Fibroblast of lung (primary cell): Measurements from ENCODE around the gene ARID1B. TPM values are rescaled to one million over a fixed set of nuclear protein-coding genes. Genes with fewer than 3 reads are reported as not detected.

Experiments
- DNase-seq, 2 donors: peaks; one replicate each; pipeline versions ENCODE4 v3.0.0 to v3.0.0-alpha.2; 2010; ENCODE audit warnings: low read depth in 2 of 2
- H2AFZ ChIP-seq: 2 replicates; pipeline ENCODE4 v1.5.1; 2012; ENCODE audit warnings: low read length, control low read depth, inconsistent platforms
- H3K27ac ChIP-seq: 2 replicates; pipeline ENCODE4 v1.5.1; 2011; ENCODE audit warnings: low read length, control low read depth; ENCODE audit not compliant: insufficient read depth
- H3K27me3 ChIP-seq: 2 replicates; pipeline ENCODE4 v1.5.1; 2011; ENCODE audit warnings: mild to moderate bottlenecking, low read length; ENCODE audit not compliant: control insufficient read depth, insufficient read depth
- H3K36me3 ChIP-seq: 2 replicates; pipeline ENCODE4 v1.5.1; 2011; ENCODE audit warnings: low read length; ENCODE audit not compliant: control insufficient read depth, insufficient read depth
- H3K4me1 ChIP-seq: 2 replicates; pipeline ENCODE4 v1.5.1; 2011; ENCODE audit warnings: low read length; ENCODE audit not compliant: control insufficient read depth, insufficient read depth; ENCODE audit errors: extremely low read depth
- H3K4me2 ChIP-seq: 2 replicates; pipeline ENCODE4 v1.5.1; 2011; ENCODE audit warnings: low read length, control low read depth; ENCODE audit not compliant: insufficient read depth; ENCODE audit errors: extremely low read depth
- H3K4me3 ChIP-seq, 4 experiments: fragments of 200-600 bp in 1 of 4; sonication (generic) in 1 of 4; replicated peaks in 1 of 4; 2 replicates each; pipeline ENCODE4 v1.5.1; 2011 to 2016; ENCODE audit warnings: low read length in 4 of 4, low read depth in 3 of 4, mild to moderate bottlenecking in 3 of 4, control low read depth in 2 of 4, inconsistent platforms in 1 of 4, mixed read lengths in 1 of 4; ENCODE audit not compliant: insufficient read depth in 1 of 4; ENCODE audit errors: control extremely low read depth in 1 of 4
- H3K79me2 ChIP-seq: 2 replicates; pipeline ENCODE4 v1.5.1; 2012; ENCODE audit warnings: mild to moderate bottlenecking, low read length, inconsistent platforms; ENCODE audit not compliant: control insufficient read depth, insufficient read depth
- H3K9ac ChIP-seq: 2 replicates; pipeline ENCODE4 v1.5.1; 2011; ENCODE audit warnings: mild to moderate bottlenecking, low read length, control low read depth; ENCODE audit not compliant: insufficient read depth
- H3K9me3 ChIP-seq: 2 replicates; pipeline ENCODE4 v1.5.1; 2012; ENCODE audit warnings: low read depth, low read length; ENCODE audit not compliant: control insufficient read depth, insufficient read depth
- H4K20me1 ChIP-seq: 2 replicates; pipeline ENCODE4 v1.5.1; 2011; ENCODE audit warnings: low read length; ENCODE audit not compliant: control insufficient read depth, insufficient read depth; ENCODE audit errors: extremely low read depth
- EZH2 ChIP-seq: IDR thresholded peaks from 2 replicates; pipeline ENCODE4 v1.5.1; 2012; ENCODE audit warnings: low read length, control low read depth, mild to moderate bottlenecking; ENCODE audit errors: missing control alignments
- polyA plus RNA-seq, 2 donors: library from polyadenylated mRNA; depleted of rRNA in 1 of 2; stranded (reverse) in 1 of 2; unstranded in 1 of 2; fragments of >200 nt; gene quantifications; 2 replicates each; pipeline ENCODE4 v1.2.1, GENCODE V29; 2011 to 2012; ENCODE audit warnings: missing spikeins in 1 of 2
- total RNA-seq: library from RNA; depleted of rRNA; stranded (reverse); fragments of >200 nt; gene quantifications from 2 replicates; pipeline ENCODE4 v1.2.1, GENCODE V29; 2014
- TF ChIP-seq, protein P1 (sequence below), 2 donors: IDR thresholded peaks in 1 of 2; conservative IDR thresholded peaks in 1 of 2; 1 replicate in 1 of 2; 2 replicates in 1 of 2; pipeline ENCODE4 v1.5.1; 2011 to 2012; ENCODE audit warnings: low read length in 2 of 2, control low read depth in 1 of 2, inconsistent platforms in 1 of 2, low read depth in 1 of 2, mild to moderate bottlenecking in 1 of 2

Gene ARID1B
- total and polyA plus RNA-seq, 2 donors (not counting 1 experiment from before 2014, with no cell fraction given): 15.4 to 41.9 TPM

DNA sequence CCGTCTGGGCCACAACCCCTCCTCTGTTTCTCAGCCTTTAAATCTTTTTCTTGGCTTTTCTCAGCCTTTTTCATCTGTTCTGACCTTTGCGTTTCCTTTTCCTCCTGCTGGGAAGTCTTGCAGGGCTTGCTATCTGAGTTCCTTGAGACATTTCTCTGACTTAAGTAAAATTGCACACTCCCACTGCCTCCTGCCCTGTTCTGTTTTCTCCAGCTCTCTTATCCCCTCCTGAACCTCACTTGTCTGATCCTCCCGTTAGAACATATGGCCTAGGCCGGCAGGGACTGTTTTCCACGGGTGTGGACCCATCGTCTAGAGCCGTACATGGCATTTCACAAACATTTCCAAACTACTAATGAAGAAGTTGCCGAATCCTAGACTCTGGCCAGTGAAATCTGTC is 63.0 kb downstream of the ARID1B start:
- H3K9me3 ChIP-seq: no peaks in the 10 kb centered on the region
- TF ChIP-seq, protein P1, sequence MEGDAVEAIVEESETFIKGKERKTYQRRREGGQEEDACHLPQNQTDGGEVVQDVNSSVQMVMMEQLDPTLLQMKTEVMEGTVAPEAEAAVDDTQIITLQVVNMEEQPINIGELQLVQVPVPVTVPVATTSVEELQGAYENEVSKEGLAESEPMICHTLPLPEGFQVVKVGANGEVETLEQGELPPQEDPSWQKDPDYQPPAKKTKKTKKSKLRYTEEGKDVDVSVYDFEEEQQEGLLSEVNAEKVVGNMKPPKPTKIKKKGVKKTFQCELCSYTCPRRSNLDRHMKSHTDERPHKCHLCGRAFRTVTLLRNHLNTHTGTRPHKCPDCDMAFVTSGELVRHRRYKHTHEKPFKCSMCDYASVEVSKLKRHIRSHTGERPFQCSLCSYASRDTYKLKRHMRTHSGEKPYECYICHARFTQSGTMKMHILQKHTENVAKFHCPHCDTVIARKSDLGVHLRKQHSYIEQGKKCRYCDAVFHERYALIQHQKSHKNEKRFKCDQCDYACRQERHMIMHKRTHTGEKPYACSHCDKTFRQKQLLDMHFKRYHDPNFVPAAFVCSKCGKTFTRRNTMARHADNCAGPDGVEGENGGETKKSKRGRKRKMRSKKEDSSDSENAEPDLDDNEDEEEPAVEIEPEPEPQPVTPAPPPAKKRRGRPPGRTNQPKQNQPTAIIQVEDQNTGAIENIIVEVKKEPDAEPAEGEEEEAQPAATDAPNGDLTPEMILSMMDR (conservative IDR thresholded peaks at IDR 0.05 in 1 of 2, IDR thresholded peaks at IDR 0.05 in 1 of 2; ENCODE audit: low read depth in 1 of 2, low read length in 2 of 2): no peak
- no peak for TF ChIP-seq EZH2
- peak overlapping the region; percentile 16 for H3K4me2 ChIP-seq
- H3K27me3 ChIP-seq: no peaks in the 10 kb centered on the region
- peak overlapping the region; percentile 30 for H3K27ac ChIP-seq
- H2AFZ ChIP-seq: no peak overlapping the region
- no peak overlapping the region for H3K4me3 ChIP-seq
- H3K79me2 ChIP-seq: peaks cover 23% of the 10 kb centered on the region
- H3K4me1 ChIP-seq: peaks cover 8% of the 10 kb centered on the region
- H3K9ac ChIP-seq: no peak overlapping the region
- H4K20me1 ChIP-seq: no peaks in the 10 kb centered on the region
- peaks cover 1% of the 10 kb centered on the region for H3K36me3 ChIP-seq
- no peak for DNase-seq

DNA sequence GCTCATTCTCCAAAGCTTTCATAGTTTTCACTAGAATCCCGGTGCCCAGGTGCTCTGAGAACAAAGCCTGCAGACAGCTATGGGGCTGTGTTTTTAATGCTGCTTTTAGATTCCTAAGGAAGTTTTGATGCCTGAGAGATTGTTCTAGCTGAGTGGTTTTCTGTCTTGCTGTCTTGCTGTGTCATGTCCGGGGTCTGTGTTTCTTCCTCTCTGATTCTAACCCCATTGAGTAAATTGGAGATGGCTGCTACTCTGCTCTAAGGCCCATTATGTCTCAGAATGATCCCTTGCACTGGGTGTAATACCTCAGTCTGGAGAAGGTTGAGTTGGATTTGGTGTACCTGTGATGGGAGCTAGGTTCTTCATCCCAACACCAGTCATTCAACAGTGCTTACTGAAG is 63.4 kb downstream of the ARID1B start:
- Histone ChIP-seq H3K4me2 (no peak overlapping the region), H3K4me1 (peaks cover 8% of the 10 kb centered on the region), H3K27ac (no peak overlapping the region), H3K9me3 (no peaks in the 10 kb centered on the region), H4K20me1 (no peaks in the 10 kb centered on the region), H3K9ac (no peak overlapping the region), H3K79me2 (peaks cover 28% of the 10 kb centered on the region), H3K27me3 (no peaks in the 10 kb centered on the region), H2AFZ (no peak overlapping the region), H3K4me3 (no peak overlapping the region), H3K36me3 (peaks cover 1% of the 10 kb centered on the region)
- no peak for TF ChIP-seq EZH2
- TF ChIP-seq, protein P1 (conservative IDR thresholded peaks at IDR 0.05 in 1 of 2, IDR thresholded peaks at IDR 0.05 in 1 of 2; ENCODE audit: low read depth in 1 of 2, low read length in 2 of 2): no peak
- DNase-seq: no peak

DNA sequence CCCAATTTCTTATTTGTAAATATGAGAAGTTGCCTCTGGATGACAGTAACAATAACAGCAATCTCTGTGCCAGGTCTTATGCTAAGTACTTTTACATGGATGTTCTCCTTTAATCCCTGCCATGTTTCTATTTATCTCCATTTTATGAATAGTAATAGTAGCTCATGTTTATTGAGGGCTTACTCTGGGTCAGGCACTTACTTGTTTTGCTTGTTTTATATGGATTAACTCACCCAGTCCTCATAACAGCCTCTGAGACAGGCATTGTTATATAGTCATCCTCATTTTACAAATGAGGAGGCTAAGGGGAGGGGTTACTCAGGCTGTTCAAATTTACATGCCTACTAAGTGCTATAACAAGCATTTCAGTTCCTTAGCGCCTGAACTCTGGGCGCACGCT is 64.3 kb downstream of the ARID1B start:
- Histone ChIP-seq H2AFZ (no peak overlapping the region), H3K4me3 (no peak overlapping the region), H3K27ac (no peak overlapping the region), H3K27me3 (no peaks in the 10 kb centered on the region), H4K20me1 (no peaks in the 10 kb centered on the region), H3K9me3 (no peaks in the 10 kb centered on the region), H3K9ac (no peak overlapping the region), H3K4me2 (no peak overlapping the region), H3K79me2 (peaks cover 27% of the 10 kb centered on the region), H3K4me1 (peaks cover 8% of the 10 kb centered on the region), H3K36me3 (no peaks in the 10 kb centered on the region)
- TF ChIP-seq, protein P1 (conservative IDR thresholded peaks at IDR 0.05 in 1 of 2, IDR thresholded peaks at IDR 0.05 in 1 of 2; ENCODE audit: low read depth in 1 of 2, low read length in 2 of 2): no peak
- no peak for TF ChIP-seq EZH2
- no peak for DNase-seq
